GM21381 (cell line): ENCODE measurements around the gene FBXO10.
"Not testable (repeated sequence)": the region's sequence is repeated elsewhere in the genome, so short reads cannot be mapped to it uniquely, and the experiment has no call there.

ENCODE experiments used
- ATAC-seq: cut with Tn5 transposase; IDR thresholded peaks from one replicate; pipeline ENCODE4 v1.9.1; 2021; ENCODE audit warnings: mild to moderate bottlenecking, moderate library complexity; ENCODE audit not compliant: unreplicated experiment

The FBXO10 gene, protein sequence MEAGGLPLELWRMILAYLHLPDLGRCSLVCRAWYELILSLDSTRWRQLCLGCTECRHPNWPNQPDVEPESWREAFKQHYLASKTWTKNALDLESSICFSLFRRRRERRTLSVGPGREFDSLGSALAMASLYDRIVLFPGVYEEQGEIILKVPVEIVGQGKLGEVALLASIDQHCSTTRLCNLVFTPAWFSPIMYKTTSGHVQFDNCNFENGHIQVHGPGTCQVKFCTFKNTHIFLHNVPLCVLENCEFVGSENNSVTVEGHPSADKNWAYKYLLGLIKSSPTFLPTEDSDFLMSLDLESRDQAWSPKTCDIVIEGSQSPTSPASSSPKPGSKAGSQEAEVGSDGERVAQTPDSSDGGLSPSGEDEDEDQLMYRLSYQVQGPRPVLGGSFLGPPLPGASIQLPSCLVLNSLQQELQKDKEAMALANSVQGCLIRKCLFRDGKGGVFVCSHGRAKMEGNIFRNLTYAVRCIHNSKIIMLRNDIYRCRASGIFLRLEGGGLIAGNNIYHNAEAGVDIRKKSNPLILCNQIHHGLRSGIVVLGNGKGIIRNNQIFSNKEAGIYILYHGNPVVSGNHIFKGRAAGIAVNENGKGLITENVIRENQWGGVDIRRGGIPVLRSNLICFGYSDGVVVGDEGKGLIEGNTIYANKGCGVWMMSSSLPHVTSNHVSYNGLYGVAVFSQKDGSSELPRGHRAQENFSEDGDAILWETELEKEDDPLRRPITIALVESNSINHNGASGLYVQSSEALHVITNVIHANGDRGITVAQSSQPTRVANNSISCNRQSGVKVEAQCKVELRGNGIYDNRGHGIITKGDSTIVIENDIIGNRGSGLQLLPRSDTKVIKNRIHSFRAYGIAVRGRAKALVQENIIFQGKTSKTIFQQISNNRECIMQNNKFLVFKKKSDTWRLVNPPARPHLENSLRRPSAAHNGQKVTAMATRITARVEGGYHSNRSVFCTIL

DNA sequence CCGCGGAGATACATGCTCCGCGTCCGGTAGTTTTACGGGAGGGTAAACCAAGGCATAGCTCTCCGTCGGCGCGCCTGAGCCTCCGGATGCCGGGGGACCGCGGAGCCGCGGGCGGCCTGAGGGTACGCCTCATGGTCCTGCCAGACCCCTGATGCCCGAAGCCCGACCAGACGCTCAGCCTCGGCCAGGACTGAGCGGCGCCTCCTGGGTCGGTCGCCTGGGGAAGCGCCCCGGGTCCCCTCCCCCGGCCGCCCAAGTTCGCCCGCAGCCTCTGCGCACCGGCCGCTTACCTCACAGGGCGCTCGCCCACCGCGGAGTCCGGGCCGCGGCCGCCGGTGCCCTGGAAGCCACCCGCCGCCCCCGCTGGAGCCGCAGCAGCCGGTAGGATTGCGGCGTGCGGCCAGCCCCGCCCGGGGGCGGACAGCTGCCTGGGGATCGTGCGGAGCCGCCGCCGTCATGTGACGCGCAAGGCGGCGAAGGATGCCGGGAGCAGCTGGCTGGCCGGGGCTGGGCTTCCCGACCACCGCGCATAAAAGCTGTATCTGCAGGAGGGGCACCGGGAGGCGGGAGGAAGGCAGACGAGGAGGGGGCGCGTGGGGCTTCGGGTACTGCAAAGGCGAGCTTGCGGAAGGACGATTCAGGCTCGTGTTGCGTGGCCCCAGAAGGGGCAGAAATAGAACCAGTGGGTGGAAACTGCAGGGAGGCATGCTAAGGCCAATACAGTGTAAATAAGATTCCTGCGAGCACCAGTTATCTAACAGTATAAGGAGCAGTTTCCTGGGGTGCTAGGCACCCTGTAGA lies at the start of gene FBXO10:
Gene FBXO10, minus strand, starts transcription at position 460 of the 801 bp plus-strand sequence. CDS start 34,612 bp downstream, outside the sequence.
- ATAC-seq, result peak; percentile 69

DNA sequence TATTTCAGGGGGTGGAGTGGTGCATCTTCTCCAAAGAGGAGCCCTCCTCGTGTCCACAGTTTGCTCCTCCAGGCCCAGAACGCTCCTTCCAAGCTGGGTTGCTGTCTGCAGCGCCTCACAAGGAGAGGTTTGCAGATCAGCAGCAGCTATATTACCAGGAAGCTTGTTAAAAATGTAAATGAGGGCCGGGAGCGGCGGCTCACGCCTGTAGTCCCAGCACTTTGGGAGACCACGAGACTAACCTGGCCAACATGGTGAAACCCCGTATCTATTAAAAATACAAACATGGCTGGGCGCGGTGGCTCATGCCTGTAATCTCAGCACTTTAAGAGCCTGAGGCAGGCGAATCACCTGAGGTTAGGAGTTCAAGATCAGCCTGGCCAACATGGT lies 49.6 kb upstream of the FBXO10 start:
- ATAC-seq, result no peak

- no peak for ATAC-seq
These were observed 49.0 kb upstream of the FBXO10 start for GRCh38 chr9:37625036-37625757.

DNA sequence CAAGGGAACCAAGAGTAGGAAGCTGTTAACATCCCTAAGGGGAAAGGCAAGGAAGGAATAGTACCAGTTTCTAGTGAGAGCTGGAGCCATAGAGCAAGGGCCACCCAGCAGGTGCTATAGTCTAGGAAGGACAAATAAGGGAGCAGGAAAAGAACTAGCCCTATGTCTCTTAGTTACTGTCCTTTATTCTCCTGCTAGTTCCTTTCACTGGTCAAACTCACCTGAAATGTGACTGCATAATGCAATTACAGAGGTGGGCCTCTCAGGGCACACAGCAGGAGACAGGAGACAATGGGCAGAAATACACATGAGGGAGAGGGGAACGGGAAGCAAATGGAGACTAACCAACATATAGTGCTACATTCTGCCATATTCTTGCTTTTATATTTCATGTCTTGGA lies 47.9 kb upstream of the FBXO10 start:
- no peak for ATAC-seq

GRCh38 chr9:37623267-37623666 lies 47.1 kb upstream of the FBXO10 start:
- no peak for ATAC-seq

DNA sequence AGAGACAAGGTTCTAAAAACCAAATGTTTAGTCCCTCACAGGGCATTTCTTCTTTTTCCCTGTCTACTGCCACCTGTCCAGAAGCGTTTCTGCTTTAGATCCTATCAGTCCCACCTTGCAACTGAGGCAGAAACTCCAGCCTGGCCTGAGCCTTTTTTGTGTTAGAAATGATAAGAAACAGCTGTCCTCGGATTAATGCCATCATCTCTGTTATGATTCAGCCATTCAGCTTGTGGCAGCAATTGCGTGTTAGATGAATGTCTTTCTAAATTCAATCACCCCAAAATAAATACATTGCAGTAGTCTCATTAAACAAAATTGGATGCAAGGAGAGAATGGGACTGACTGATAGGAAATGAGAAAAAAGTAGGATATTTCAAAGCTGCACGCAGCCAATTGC lies 46.3 kb upstream of the FBXO10 start:
- ATAC-seq, result no peak

- no peak for ATAC-seq
These were observed 45.3 kb upstream of the FBXO10 start for GRCh38 chr9:37621273-37622121.

- ATAC-seq, result no peak
These were observed 44.2 kb upstream of the FBXO10 start for GRCh38 chr9:37620396-37620795.

GRCh38 chr9:37619806-37620205 lies 43.6 kb upstream of the FBXO10 start:
- ATAC-seq, result no peak

DNA sequence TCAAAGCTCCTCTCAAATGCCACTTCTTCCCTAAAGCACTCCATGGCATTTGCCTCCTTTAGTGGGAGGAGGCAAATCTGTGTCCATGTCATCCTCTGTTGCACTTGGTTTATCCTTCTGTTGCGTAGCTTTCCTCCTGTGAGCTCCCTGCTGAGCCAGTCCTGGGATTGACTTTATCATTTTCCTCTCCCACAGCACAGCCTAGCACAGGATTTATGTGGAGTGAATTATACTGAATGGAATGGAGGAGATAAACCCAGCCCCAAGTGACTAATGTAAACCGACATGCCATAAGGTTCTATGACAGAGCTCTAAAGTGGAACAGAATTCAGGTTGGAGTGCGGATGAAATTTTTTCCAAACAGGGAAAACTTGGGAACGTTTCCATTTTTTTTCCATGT lies 42.6 kb upstream of the FBXO10 start:
- ATAC-seq, result no peak

- no peak for ATAC-seq
These were observed 41.7 kb upstream of the FBXO10 start for GRCh38 chr9:37617832-37618231.

- ATAC-seq, result no peak
These were observed 41.0 kb upstream of the FBXO10 start for GRCh38 chr9:37617161-37617560.

GRCh38 chr9:37611961-37612360 lies 35.8 kb upstream of the FBXO10 start:
- no peak for ATAC-seq

DNA sequence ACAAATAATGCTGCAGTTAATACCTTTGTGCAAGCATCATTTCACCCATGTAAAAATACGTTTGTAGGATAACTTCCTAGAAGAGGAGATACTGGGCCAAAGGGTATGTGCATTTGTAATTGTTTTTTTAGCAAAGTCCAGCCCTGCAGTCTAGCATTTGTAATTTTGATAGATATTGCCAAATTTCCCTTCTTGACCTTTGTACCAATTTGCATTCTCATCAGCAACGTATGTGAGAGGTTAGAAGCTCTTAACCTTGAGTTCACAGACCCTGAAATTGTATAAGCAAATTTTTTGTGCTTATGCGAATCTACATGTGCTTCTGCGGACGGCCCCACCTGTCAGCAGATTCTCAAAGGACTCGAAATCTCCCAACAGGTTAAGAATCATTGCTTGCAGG lies 34.8 kb upstream of the FBXO10 start:
- no peak for ATAC-seq

DNA sequence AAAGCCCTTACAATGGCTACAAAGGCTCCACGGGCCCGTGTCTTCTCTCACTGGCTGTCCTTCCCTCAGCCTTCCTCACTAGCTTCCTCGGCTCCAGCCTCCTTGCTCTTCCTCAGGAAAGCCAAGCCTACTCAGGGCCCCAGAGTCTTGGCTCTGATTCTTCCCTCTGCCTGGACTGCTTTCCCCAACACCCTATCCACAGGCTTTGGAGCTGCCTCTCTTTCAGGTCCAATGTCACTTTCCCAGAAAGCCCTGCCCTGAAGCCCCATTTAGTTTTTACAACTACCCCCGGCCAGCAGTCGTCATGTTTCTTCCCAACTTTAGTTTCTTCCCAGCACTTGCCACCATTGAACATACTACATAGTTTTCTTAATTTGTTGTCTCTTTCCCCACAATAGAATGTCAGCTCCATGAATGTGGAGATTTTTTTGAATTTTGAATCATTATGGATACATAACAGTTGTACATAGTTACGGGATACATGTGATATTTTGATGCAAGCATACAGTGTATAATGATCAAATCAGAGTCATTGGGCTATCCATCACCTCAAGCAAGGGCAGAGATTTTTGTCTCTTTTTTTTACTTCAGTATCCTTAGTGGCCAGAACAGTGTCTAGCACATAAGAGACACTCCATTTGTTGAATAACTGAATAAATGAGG lies 33.7 kb upstream of the FBXO10 start:
- no peak for ATAC-seq

GRCh38 chr9:37608250-37608649 lies 32.1 kb upstream of the FBXO10 start:
- ATAC-seq, result no peak

DNA sequence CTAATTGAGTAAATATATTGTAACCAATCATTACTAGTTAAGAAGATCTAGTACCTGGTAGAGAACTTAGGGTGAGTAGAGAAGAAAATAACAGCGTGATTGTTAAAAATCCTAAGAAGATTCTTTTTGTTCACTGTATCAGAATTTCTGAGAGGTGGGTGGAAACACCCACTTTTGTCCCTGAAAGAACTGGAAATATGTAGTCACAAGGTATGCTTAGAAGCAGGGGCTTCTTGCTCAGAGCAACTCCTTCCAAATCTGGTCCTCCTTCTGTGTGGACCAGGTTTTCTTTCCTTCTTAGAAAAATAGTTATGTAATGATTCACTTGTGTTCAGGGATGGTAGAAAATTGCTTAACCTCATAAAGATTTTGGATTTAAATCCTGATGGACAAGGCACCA lies 28.1 kb upstream of the FBXO10 start:
- ATAC-seq, result no peak

GRCh38 chr9:37602817-37603216 lies 26.6 kb upstream of the FBXO10 start:
- no peak for ATAC-seq

- ATAC-seq, result not testable (repeated sequence)
These were observed 25.9 kb upstream of the FBXO10 start for GRCh38 chr9:37602061-37602460.
